HCT116 (cell line): ENCODE results near the gene RNF222. TPM values are rescaled to one million over a fixed set of nuclear protein-coding genes. Genes with fewer than 3 reads are reported as not detected.
A peak's percentile ranks its signal among the peaks of the same experiment; 100 is the strongest.

ENCODE experiments used
- ATAC-seq: fragments of 200-7000 bp; cut with Tn5 transposase; 2 replicates; pipeline ENCODE4 v1.9.1; 2020; ENCODE audit warnings: mild to moderate bottlenecking, moderate library complexity
- BruUV-seq: library from RNA; stranded (reverse); fragments of 400-500 nt; replicated peaks from 2 replicates; lab custom pipeline; 2021; lab: Mats Ljungman, UMichigan
- CTCF ChIA-PET: fragments of 300-600 bp; sonication (Branson Sonifier 250); formaldehyde crosslinking; loops from one replicate; lab custom pipeline; 2021; ENCODE audit warnings: antibody characterized with exemption; lab: Charles Lee
- POLR2A ChIA-PET: fragments of 300-600, 350-600 bp; sonication (Branson Sonifier 250); formaldehyde crosslinking; loops from one replicate; lab custom pipeline; 2021; ENCODE audit warnings: antibody characterized with exemption; lab: Charles Lee
- RAD21 ChIA-PET, 2 experiments: fragments of 300-600 bp; sonication (Branson Sonifier 250); formaldehyde crosslinking; loops; one replicate each; lab custom pipeline; 2023; ENCODE audit warnings: low total read pairs in 2 of 2; ENCODE audit not compliant: uncharacterized antibody in 2 of 2, unreplicated experiment in 2 of 2, low non-redundant PET in 1 of 2; lab: Charles Lee
- DNase-seq: peaks from one replicate; pipeline ENCODE4 v3.0.0-alpha.2; 2010; ENCODE audit warnings: low read depth, low spot score
- H2AFZ ChIP-seq: fragments of 200-600 bp; shearing (Covaris generic), sonication (generic); 2 replicates; pipeline ENCODE4 v1.6.1; 2017; ENCODE audit warnings: low read depth, mixed run types, mixed read lengths, antibody characterized with exemption, low read length; ENCODE audit not compliant: poor library complexity, severe bottlenecking
- H3K27ac ChIP-seq: 2 replicates; pipeline ENCODE4 v1.5.1; 2012; ENCODE audit warnings: low read depth, low read length
- H3K27me3 ChIP-seq: fragments of 200-600 bp; sonication (generic); 2 replicates; pipeline ENCODE4 v1.6.1; 2016; ENCODE audit warnings: mixed run types, low read length, mixed read lengths; ENCODE audit not compliant: insufficient read depth
- H3K36me3 ChIP-seq, 2 experiments: fragments of 200-500 bp in 1 of 2; fragments of 200-600 bp in 1 of 2; sonication (Bioruptor generic) in 1 of 2; sonication (generic) in 1 of 2; 2 replicates each; pipeline versions ENCODE4 v1.5.1 to v1.6.1; 2014 to 2016; ENCODE audit warnings: low read length in 2 of 2, inconsistent platforms in 1 of 2, mixed read lengths in 1 of 2, mixed run types in 1 of 2; ENCODE audit not compliant: insufficient read depth in 2 of 2, control insufficient read depth in 1 of 2
- H3K4me1 ChIP-seq, 2 experiments: fragments of 200-600 bp in 1 of 2; sonication (generic) in 1 of 2; 2 replicates each; pipeline versions ENCODE4 v1.5.1 to v1.6.1; 2012 to 2017; ENCODE audit warnings: low read length in 2 of 2, inconsistent platforms in 1 of 2, mild to moderate bottlenecking in 1 of 2, mixed read lengths in 1 of 2, mixed run types in 1 of 2, moderate library complexity in 1 of 2; ENCODE audit not compliant: insufficient read depth in 2 of 2, control insufficient read depth in 1 of 2
- H3K4me2 ChIP-seq: fragments of 200-600 bp; sonication (generic); 2 replicates; pipeline ENCODE4 v1.6.1; 2017; ENCODE audit warnings: mixed run types, low read length, mixed read lengths
- H3K4me3 ChIP-seq, 2 experiments: fragments of 200-600 bp in 1 of 2; sonication (generic) in 1 of 2; replicated peaks in 1 of 2; 2 replicates each; pipeline ENCODE4 v1.5.1; 2011 to 2016; ENCODE audit warnings: low read length in 2 of 2, control low read depth in 1 of 2, low read depth in 1 of 2, mild to moderate bottlenecking in 1 of 2, mixed read lengths in 1 of 2, mixed run types in 1 of 2
- H3K79me2 ChIP-seq: fragments of 200-600 bp; sonication (generic); 2 replicates; pipeline ENCODE4 v1.6.1; 2017; ENCODE audit warnings: mild to moderate bottlenecking, mixed run types, low read length, moderate library complexity, mixed read lengths; ENCODE audit not compliant: insufficient read depth
- H3K9ac ChIP-seq: fragments of 200-600 bp; sonication (generic); 2 replicates; pipeline ENCODE4 v1.6.1; 2016; ENCODE audit warnings: low read length, mixed read lengths
- H3K9me2 ChIP-seq: fragments of 200-600 bp; sonication (generic), shearing (Covaris generic); 2 replicates; pipeline ENCODE4 v1.6.1; 2017; ENCODE audit warnings: mixed run types, mild to moderate bottlenecking, moderate library complexity; ENCODE audit not compliant: insufficient read depth
- H3K9me3 ChIP-seq, 2 experiments: fragments of 200-500 bp in 1 of 2; fragments of 200-600 bp in 1 of 2; sonication (Bioruptor generic) in 1 of 2; sonication (generic) in 1 of 2; 2 replicates each; pipeline ENCODE4 v1.6.1; 2014 to 2017; ENCODE audit warnings: low read length in 2 of 2, mixed read lengths in 2 of 2, inconsistent platforms in 1 of 2, low read depth in 1 of 2, mild to moderate bottlenecking in 1 of 2, mixed run types in 1 of 2, moderate library complexity in 1 of 2; ENCODE audit not compliant: control insufficient read depth in 1 of 2, insufficient read depth in 1 of 2
- H4K20me1 ChIP-seq: fragments of 200-600 bp; sonication (generic), shearing (Covaris generic); 2 replicates; pipeline ENCODE4 v1.6.1; 2017; ENCODE audit warnings: mixed run types, mild to moderate bottlenecking, moderate library complexity; ENCODE audit not compliant: insufficient read depth
- ATF3 ChIP-seq: IDR thresholded peaks from 2 replicates; pipeline ENCODE4 v1.6.1; 2012
- EZH2 ChIP-seq: fragments of 200-600 bp; sonication (generic); IDR thresholded peaks from 2 replicates; pipeline ENCODE4 v1.6.1; 2017; ENCODE audit warnings: antibody characterized with exemption, mixed run types
- EZH2phosphoT487 ChIP-seq: fragments of 200-600 bp; IDR thresholded peaks from 2 replicates; pipeline ENCODE4 v1.6.1; 2018; ENCODE audit warnings: antibody characterized with exemption, borderline replicate concordance
- FOSL1 ChIP-seq: IDR thresholded peaks from 2 replicates; pipeline ENCODE4 v1.6.1; 2012; ENCODE audit warnings: low read depth
- MAX ChIP-seq: IDR thresholded peaks from 2 replicates; pipeline ENCODE4 v1.6.1; 2012
- POLR2AphosphoS5 ChIP-seq: IDR thresholded peaks from 2 replicates; pipeline ENCODE4 v1.6.1; 2011; ENCODE audit warnings: mild to moderate bottlenecking, low read depth, low read length, moderate library complexity
- RAD21 ChIP-seq: IDR thresholded peaks from 2 replicates; pipeline ENCODE4 v1.6.1; 2012; ENCODE audit warnings: low read depth, mild to moderate bottlenecking
- SIN3A ChIP-seq: IDR thresholded peaks from 2 replicates; pipeline ENCODE4 v1.6.1; 2012; ENCODE audit warnings: low read depth
- ZFX ChIP-seq: fragments of 450-650 bp; IDR thresholded peaks from 2 replicates; pipeline ENCODE4 v1.6.1; 2017
- intact Hi-C: fragments of 100-400 bp; cut with micrococcal nuclease; formaldehyde crosslinking; loops from 2 replicates; pipeline ENCODE4 v1.10.0; 2022
- total RNA-seq: library from RNA; stranded (reverse); gene quantifications from one replicate; pipeline ENCODE4 v1.2.1, GENCODE V29; 2021; ENCODE audit not compliant: unreplicated experiment

The RNF222 gene
- total RNA-seq, 1 experiment from 2014 or later: not detected

GRCh38 chr17:8383143-8383822 lies 14.3 kb downstream of the RNF222 start, which contains the start of gene RPL26 (continued):
- TF ChIP-seq EZH2phosphoT487: no peak
- peak; percentile 91 for TF ChIP-seq MAX
- TF ChIP-seq EZH2: no peak
- peak; percentile 97 for TF ChIP-seq POLR2AphosphoS5
- no peak; the same call in 1 of the 2 replicates for TF ChIP-seq ZFX
- TF ChIP-seq, all 23 proteins: peak for 15

- RAD21 ChIA-PET: no interaction called here
- Histone ChIP-seq H3K4me1 (peaks cover 20 to 48% of the 10 kb centered on the region in 2 experiments), H3K27ac (peak overlapping the region; percentile 96), H3K9me3 (no peaks in the 10 kb centered on the region), H3K79me2 (peaks cover 56% of the 10 kb centered on the region), H3K4me2 (peak overlapping the region; percentile 85), H3K9ac (peak overlapping the region; percentile 93), H3K36me3 (peaks cover 30 to 47% of the 10 kb centered on the region in 2 experiments), H3K4me3 (peak overlapping the region; percentile 85 to 98), H2AFZ (no peak overlapping the region), H4K20me1 (peaks cover 25% of the 10 kb centered on the region; the same call in 1 of the 2 replicates), H3K27me3 (no peaks in the 10 kb centered on the region), H3K9me2 (no peaks in the 10 kb centered on the region)
- POLR2A ChIA-PET: interaction anchor here (1.2 to 2.0 kb wide), 2 partner anchors 10 to 135 kb away, joined by 4 to 12 read pairs; partner anchors contain the start of gene CTC1
- ATAC-seq (no peak), DNase-seq (no peak)
- CTCF ChIA-PET: interaction anchor here (2.8 kb wide), 1 partner anchor 403 kb away, joined by 29 read pairs; no protein-coding TSS in a partner anchor
- TF ChIP-seq ZFX (peak; percentile 31; the same call in 1 of the 2 replicates), RAD21 (no peak), FOSL1 (no peak), SIN3A (no peak), ATF3 (no peak)
- no TSS peak for BruUV-seq
- intact Hi-C loops: loop anchor here (1.0 to 10.0 kb wide), 7 partner anchors 53 to 512 kb away; partner anchors contain the start of genes CTC1, HES7 and PFAS
Measured at GRCh38 chr17:8382880-8383142, 14.8 kb downstream of the RNF222 start.
